Stimulated activated naive CD8-positive, alpha-beta T cell treated with anti-CD3 and anti-CD28 coated beads, Interleukin-15, amount 100 ng/mL, for 72 hours (primary cell): Measurements from ENCODE around the gene TIGD7.
"Not testable (repeated sequence)": the region's sequence is repeated elsewhere in the genome, so short reads cannot be mapped to it uniquely, and the experiment has no call there.

ENCODE experiments used
- ATAC-seq: fragments of 150-1000 bp; cut with Tn5 transposase; 2 replicates; pipeline ENCODE4 v1.10.0; 2021; ENCODE audit warnings: mild to moderate bottlenecking, moderate library complexity
- DNase-seq, 2 donors: peaks; one replicate each; pipeline ENCODE4 v3.0.0; 2021 to 2022
- H3K27ac Mint-ChIP-seq, 2 donors: one replicate each; pipeline ENCODE4 v1.8.0; 2022; ENCODE audit warnings: mild to moderate bottlenecking in 2 of 2, mixed read lengths in 2 of 2, moderate library complexity in 2 of 2
- H3K27me3 Mint-ChIP-seq: one replicate; pipeline ENCODE4 v1.8.0; 2022; ENCODE audit warnings: mixed read lengths
- H3K4me1 Mint-ChIP-seq: one replicate; pipeline ENCODE4 v1.8.0; 2022; ENCODE audit warnings: mild to moderate bottlenecking, mixed read lengths
- H3K4me3 Mint-ChIP-seq, 2 donors: one replicate each; pipeline ENCODE4 v1.8.0; 2022; ENCODE audit warnings: mild to moderate bottlenecking in 2 of 2, mixed read lengths in 2 of 2, moderate library complexity in 1 of 2
- H3K9me3 Mint-ChIP-seq, 2 donors: one replicate each; pipeline ENCODE4 v1.8.0; 2022; ENCODE audit warnings: mixed read lengths in 2 of 2

Gene TIGD7

DNA sequence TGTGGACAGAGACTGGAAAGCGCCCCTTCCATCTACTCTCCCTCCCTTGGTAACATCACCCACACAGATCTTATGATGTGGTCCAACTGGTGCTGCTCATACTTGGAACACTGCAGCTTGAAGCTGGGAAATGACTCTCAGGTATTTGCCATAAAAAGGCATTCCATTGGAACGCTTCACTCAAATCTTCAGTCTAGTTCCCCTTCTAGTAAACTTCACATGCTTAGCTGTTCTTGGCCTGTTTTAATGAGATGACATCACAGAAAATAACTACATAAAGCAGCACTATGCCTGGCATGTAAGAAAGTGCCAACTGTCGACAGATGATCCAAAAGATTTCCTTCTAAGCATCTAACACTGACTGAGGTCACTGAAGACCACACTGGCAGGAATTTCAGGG is 12.6 kb downstream of the TIGD7 start:
- Mint-ChIP-seq H3K4me1 (peaks cover 10% of the 10 kb centered on the region), H3K27ac (no peak overlapping the region), H3K9me3 (peaks cover 48 to 64% of the 10 kb centered on the region in 2 donors), H3K27me3 (no peaks in the 10 kb centered on the region), H3K4me3 (no peak overlapping the region)
- ATAC-seq (no peak), DNase-seq (no peak)

DNA sequence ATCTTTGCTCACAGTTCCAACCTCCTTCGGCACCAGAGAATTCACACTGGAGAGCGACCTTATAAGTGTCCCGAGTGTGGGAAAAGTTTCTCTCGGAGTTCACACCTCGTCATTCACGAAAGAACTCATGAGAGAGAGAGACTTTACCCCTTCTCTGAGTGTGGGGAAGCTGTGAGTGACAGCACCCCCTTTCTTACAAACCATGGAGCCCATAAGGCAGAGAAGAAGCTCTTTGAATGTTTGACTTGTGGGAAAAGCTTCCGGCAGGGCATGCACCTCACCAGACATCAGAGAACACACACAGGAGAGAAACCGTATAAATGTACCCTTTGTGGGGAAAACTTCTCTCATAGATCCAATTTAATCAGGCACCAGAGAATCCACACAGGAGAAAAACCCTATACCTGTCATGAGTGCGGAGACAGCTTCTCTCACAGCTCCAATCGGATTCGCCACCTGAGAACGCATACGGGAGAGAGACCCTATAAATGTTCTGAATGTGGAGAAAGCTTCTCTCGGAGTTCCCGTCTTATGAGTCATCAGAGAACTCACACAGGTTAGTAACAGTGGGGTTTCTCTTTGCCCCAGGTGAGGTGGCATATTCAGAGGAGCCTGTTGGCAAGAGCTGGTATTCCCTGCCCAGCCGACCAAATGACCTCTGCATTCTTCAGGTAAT is 15.1 kb downstream of the TIGD7 start:
- ATAC-seq (no peak), DNase-seq (no peak)
- Mint-ChIP-seq H3K4me3 (no peak overlapping the region), H3K27ac (no peak overlapping the region), H3K27me3 (no peaks in the 10 kb centered on the region), H3K9me3 (peaks cover 39 to 59% of the 10 kb centered on the region in 2 donors), H3K4me1 (peaks cover 24% of the 10 kb centered on the region)

DNA sequence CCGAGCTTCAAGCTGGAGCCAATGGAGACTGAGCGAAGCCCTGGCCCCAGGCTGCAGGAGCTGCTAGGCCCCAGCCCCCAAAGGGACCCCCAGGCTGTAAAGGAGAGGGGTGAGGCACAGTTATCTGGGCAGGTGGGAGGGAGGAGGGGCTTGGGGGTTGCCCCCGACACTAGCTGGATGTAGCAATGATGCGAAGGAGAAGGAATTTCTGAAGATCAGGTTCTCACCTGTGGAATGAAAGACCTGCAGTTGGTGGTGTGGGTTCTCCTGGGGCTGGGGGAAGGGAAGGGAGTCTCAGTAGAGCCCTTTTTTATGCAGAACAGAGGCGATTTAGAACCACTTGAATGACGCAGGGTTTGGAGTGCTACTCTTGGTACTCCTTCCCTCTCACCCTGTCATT is 20.1 kb downstream of the TIGD7 start:
- Mint-ChIP-seq H3K27ac (no peak overlapping the region), H3K4me3 (peak overlapping the region; percentile 92 to 98), H3K9me3 (peaks cover 11 to 25% of the 10 kb centered on the region in 2 donors), H3K27me3 (no peaks in the 10 kb centered on the region), H3K4me1 (peaks cover 41% of the 10 kb centered on the region)
- ATAC-seq (no peak), DNase-seq (no peak)

DNA sequence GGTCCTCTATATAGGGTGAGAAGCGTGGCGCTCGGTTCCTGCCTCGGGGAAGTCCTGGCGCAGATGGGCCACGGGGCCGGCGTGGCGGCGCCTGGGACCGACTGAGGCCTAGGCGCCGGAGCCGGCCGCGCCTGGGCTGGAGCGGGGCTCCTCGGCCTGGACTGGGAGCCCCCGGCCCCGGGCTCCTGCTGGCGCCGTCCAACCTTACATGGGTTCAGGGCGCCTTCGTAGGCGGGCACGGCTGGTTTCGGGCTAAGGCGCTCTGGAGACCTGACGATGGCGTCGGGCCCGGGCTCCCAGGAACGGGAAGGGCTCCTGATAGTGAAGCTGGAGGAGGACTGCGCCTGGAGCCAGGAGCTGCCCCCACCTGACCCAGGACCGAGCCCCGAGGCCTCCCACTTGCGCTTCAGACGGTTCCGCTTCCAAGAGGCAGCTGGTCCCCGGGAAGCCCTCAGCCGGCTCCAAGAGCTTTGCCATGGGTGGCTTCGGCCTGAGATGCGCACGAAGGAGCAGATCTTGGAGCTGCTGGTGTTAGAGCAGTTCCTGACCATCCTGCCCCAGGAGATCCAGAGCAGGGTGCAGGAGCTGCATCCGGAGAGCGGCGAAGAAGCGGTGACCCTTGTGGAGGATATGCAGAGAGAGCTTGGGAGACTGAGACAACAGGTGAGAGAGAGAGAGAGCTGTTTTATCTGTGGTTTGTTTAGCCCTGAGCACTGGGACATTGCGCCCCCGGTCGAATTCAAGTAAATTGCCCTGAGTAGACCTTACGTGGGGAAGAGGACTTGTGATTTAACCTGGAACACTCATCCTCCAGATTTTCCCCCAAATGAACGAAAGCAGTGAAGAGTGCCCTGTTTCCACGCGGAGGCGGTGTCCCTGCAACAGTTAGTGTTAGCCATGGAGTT is 21.4 kb downstream of the TIGD7 start:
- DNase-seq (no peak), ATAC-seq (no peak)
- peaks cover 41% of the 10 kb centered on the region for H3K4me1 Mint-ChIP-seq
- H3K9me3 Mint-ChIP-seq: peaks cover 5 to 16% of the 10 kb centered on the region in 2 donors
- peak overlapping the region; percentile 92 to 98 for H3K4me3 Mint-ChIP-seq
- H3K27ac Mint-ChIP-seq: peak overlapping the region; percentile 96 to 99
- H3K27me3 Mint-ChIP-seq: no peaks in the 10 kb centered on the region

DNA sequence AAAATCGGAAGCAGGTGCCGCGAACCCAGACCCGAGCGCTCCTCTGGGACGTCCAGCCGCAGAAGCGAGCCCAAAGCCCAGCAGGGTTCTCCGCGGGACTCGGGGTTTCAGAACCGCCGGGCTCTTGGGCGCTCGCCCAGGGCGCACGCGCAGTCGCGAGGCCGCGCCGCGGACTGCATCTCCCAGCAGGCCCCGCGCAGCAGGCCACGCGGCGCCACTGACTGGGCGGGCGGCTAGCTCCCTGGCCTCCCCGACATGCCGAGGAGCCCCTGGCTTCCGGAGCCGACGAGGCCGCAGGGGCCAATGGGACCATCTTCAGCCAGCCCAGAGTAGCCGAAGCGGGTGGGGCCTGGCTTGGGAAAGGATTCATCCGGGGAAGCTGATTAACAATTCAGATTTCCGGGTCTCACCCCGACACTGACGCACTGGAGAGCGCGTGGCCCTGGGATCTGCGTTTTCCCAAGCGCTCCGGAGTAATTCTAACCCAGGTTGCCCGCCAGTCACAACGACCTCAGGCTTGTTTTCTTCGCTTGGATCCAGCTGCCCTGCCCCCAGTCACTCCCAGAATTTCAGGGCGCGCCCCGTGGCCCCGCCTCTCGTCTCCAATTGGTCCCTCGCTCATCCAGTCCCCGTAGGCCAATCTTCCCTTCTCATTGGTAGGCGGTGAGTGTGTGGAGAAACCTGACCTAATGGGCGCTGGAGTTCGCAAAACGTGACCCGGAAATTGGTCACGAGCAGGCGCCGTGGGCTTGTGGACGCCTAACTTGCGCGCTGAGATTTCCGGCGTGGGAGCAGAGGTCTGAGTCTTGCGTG is 22.3 kb downstream of the TIGD7 start, which contains the start of gene ZNF263:
Gene ZNF263, plus strand, starts transcription at position 762 of the 813 bp plus-strand sequence. CDS start 328 bp downstream, outside the sequence.
- Mint-ChIP-seq H3K27me3 (no peaks in the 10 kb centered on the region), H3K9me3 (peaks cover 5 to 9% of the 10 kb centered on the region in 2 donors), H3K4me1 (peaks cover 41% of the 10 kb centered on the region), H3K4me3 (peak within 1 kb of the TSS; percentile 92 to 98), H3K27ac (peak within 1 kb of the TSS; percentile 96 to 99)
- ATAC-seq: peak; percentile 92
- peak; percentile 93 to 96 for DNase-seq

DNA sequence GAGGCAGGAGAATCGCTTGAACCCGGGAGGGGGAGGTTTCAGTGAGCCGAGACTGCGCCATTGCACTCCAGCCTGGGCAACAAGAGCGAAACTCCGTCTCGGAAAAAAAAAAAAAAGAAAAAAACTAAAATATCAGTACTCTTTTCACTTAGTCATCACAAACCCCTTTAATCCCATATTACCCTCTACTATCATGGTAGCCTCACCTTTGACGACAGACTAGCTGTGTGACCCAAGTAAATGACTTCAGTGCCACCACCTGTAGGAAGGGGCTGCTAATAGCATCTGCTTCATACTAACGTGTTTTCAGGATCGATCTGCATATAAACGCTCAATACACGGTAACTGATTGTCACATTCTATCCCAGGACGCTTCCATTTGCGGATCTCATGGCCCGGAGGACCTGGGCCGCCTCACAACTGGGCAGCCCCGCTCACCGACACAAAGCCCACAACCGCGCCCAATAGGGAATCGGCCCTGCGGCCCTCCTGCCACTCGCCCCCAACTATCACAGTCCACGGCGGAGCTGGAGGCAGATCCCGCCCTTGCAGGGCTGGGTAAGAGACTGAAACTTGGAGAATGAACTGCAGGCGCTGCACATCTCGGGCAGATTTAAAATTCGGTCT is 23.0 kb downstream of the TIGD7 start:
- Mint-ChIP-seq H3K27me3 (peaks cover 7% of the 10 kb centered on the region), H3K4me3 (peak overlapping the region; percentile 92 to 98), H3K27ac (peak overlapping the region; percentile 96 to 99), H3K9me3 (peaks cover under 1 to 8% of the 10 kb centered on the region in 2 donors), H3K4me1 (peaks cover 41% of the 10 kb centered on the region)
- ATAC-seq (peak; percentile 60), DNase-seq (no peak)

DNA sequence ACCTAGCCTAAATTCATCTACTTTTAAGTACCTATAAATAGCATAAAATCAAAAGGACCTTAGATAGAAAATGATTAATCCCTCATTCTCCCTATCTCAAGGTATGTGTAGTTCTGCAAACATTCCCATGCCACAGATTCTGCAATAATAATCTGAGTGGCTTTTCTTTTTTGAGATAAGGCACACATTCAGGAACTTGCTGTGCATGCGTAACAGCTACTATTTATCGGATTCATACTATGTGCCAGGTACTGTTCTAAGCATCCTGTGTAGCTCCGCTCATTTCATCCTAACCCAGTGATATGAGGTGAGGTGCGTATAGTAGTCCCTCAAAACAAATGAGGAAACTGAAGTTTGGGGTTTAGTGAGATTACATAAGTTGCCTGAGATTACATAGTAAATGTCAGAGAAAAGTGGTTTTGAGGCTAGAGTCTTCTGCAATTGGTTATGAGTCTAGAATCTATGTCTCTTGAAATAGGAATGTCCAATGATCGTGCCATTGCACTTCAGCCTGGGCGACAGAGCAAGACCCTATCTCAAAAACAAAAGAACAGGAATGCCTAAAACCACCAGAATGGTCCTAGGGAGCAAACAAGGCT is 23.9 kb downstream of the TIGD7 start:
- peak overlapping the region; percentile 22 to 98 for H3K4me3 Mint-ChIP-seq
- ATAC-seq (no peak), DNase-seq (no peak)
- H3K9me3 Mint-ChIP-seq: peaks cover 0 to 13% of the 10 kb centered on the region in 2 donors
- H3K27ac Mint-ChIP-seq: no peak overlapping the region
- peaks cover 38% of the 10 kb centered on the region for H3K4me1 Mint-ChIP-seq
- peaks cover 16% of the 10 kb centered on the region for H3K27me3 Mint-ChIP-seq

DNA sequence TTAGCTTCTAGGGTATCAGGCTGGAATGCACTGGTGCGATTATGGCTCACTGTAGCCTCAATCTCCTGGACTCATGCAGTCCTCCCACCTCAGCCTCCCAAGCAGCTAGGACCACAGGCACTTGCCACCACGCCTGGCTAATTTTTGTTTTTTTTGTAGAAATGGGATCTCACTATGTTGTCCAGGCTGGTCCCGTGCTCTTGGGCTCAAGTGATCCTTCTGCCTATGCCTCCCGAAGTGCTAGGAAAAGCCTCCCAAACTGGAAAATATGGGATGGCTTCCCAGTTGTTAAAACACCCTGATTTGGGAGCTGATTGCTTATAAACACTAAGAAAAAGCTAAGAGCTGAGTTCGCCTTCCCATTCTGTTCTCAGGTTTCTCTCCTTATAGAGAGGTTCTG is 28.6 kb downstream of the TIGD7 start:
- ATAC-seq: no peak
- Mint-ChIP-seq H3K27ac (no peak overlapping the region), H3K9me3 (peaks cover 0 to 7% of the 10 kb centered on the region in 2 donors), H3K27me3 (peaks cover 16% of the 10 kb centered on the region), H3K4me3 (no peak overlapping the region), H3K4me1 (peaks cover 3% of the 10 kb centered on the region)
- no peak for DNase-seq

DNA sequence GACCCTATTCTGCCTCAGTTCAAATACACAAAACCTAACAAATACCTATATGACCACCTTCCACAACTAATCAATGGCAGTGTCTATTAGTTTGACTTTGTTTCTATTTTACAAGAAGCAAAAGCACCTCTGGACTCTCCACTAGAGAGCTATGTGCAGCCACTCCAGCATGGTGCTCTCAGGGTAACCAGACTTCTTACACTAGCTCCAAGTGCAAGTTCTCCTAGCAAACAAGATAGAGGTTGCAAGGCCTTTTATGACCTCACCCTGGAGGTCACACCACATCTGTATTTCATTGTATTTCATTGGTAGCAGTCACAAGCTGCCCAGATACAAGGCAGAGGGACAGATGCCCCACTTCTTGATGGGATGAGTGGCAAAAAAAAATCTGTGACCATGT is 30.3 kb downstream of the TIGD7 start:
- Mint-ChIP-seq H3K4me3 (no peak overlapping the region), H3K4me1 (no peaks in the 10 kb centered on the region), H3K9me3 (peaks cover 0 to 7% of the 10 kb centered on the region in 2 donors), H3K27ac (no peak overlapping the region), H3K27me3 (peaks cover 16% of the 10 kb centered on the region)
- DNase-seq (no peak), ATAC-seq (no peak)

DNA sequence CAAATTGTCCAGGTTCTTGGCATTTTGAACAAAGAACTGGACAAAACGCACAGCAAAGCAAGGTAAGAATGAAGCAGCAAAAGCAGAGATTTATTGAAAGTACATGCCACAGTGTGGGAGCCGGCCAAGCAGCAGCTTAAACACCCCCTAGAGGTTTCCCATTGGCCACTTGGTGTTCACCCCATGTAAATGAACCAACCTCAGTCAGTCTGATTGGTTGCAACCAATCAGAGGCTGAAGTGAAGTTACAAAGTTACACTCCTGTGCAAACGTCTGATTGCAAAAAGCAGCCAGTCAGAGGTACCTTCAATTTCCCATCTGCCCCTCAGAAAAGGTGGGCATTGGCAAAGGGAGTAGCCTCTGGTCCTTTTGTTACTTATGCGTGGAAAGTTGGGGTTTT is 30.7 kb downstream of the TIGD7 start:
- Mint-ChIP-seq H3K4me3 (no peak overlapping the region), H3K4me1 (no peaks in the 10 kb centered on the region), H3K27ac (no peak overlapping the region), H3K9me3 (peaks cover 0 to 7% of the 10 kb centered on the region in 2 donors), H3K27me3 (peaks cover 16% of the 10 kb centered on the region)
- ATAC-seq (no peak), DNase-seq (no peak)

DNA sequence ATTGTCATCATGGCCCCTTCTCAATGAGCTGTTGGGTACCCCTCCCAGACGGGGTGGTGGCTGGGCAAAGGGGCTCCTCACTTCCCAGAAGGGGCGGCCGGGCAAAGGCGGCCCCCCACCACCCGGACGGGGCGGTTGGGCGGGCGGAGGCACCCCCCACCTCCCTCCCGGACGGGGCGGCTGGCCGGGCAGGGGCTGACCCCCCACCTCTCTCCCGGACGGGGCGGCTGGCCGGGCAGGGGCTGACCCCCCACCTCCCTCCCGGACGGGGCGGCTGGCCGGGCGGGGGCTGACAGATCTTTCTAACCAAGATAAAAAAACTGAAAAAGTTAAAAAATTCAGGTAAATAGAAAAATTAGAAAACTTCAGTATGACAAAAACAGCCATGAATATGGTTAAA is 33.9 kb downstream of the TIGD7 start:
- not testable (repeated sequence) for H3K9me3 Mint-ChIP-seq, H3K27ac Mint-ChIP-seq, H3K27me3 Mint-ChIP-seq, DNase-seq, H3K4me1 Mint-ChIP-seq, H3K4me3 Mint-ChIP-seq, ATAC-seq

DNA sequence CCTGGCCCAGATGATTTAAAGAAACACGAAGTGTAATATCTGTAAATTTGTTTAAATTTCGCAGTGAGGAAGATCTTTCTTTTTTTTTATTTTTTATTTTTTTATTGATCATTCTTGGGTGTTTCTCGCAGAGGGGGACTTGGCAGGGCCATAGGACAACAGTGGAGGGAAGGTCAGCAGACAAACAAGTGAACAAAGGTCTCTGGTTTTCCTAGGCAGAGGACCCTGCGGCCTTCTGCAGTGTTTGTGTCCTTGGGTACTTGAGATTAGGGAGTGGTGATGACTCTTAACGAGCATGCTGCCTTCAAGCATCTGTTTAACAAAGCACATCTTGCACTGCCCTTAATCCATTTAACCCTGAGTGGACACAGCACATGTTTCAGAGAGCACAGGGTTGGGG is 34.5 kb downstream of the TIGD7 start:
- not testable (repeated sequence) for H3K27me3 Mint-ChIP-seq, H3K4me3 Mint-ChIP-seq, ATAC-seq, DNase-seq, H3K9me3 Mint-ChIP-seq, H3K4me1 Mint-ChIP-seq, H3K27ac Mint-ChIP-seq

DNA sequence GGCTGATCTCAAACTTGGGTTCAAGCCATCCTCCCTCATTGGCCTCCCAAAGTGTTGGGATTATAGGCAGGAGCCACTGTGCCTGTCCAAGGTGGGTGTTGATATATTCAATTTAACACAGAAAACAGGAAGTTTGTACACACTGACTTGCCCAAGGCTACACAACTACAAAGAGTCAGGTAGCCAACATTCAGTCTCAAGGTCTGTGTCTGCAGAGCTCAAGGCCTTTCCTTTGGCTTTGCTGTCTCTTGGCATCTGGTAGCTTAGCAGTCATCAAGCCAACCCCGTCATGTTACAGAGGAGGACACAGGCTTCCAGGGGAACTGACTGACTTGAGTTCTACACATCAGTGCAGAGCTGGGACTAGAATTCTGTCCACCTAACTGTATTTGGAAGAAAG is 36.9 kb downstream of the TIGD7 start:
- Mint-ChIP-seq H3K27ac (no peak overlapping the region), H3K9me3 (peaks cover 0 to 4% of the 10 kb centered on the region in 2 donors)

DNA sequence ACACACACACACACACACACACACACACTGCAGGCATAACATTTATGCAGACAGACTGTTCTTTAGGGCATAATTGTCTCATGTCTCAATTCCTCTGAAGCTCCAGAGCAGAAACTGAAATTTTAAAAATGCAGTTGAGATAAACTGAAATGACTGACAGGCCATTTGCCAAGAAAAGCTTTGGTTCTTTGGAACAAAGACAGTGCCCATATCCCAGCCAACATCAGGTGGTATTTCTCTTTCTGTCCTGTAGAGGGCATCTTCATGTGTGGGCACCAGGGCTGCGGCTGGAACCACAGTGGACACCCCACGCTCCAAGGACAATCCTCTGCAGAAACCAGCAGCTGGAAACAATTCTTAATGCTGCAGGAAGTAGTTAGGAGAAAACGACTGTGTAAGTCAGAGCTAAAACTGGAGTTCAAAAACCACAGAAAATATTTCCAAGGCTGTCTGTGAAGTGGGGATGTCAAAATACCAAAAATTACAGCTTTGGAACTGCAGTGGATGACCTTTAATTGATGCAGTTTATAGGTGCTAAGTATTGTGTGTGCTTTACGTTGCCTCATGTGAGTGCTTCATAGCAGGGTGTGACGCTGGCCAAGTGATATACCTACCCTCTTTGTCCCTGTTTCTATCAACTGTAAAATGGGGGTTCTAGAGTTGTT is 38.2 kb downstream of the TIGD7 start:
- H3K9me3 Mint-ChIP-seq: peaks cover 0 to 4% of the 10 kb centered on the region in 2 donors
- ATAC-seq (no peak), DNase-seq (no peak)
- H3K27me3 Mint-ChIP-seq: no peaks in the 10 kb centered on the region
- no peak overlapping the region for H3K4me3 Mint-ChIP-seq
- H3K4me1 Mint-ChIP-seq: peaks cover 35% of the 10 kb centered on the region
- H3K27ac Mint-ChIP-seq: no peak overlapping the region

More for the DNA sequence above, 36.9 kb downstream of the TIGD7 start:
- Mint-ChIP-seq H3K27me3 (no peaks in the 10 kb centered on the region), H3K4me3 (no peak overlapping the region), H3K4me1 (peaks cover 23% of the 10 kb centered on the region)
- DNase-seq (no peak), ATAC-seq (no peak)
